ENCODE data around the gene TMEM63C. TPM values are rescaled to one million over a fixed set of nuclear protein-coding genes. Genes with fewer than 3 reads are reported as not detected.

Gene TMEM63C
- total and polyA plus RNA-seq, 2 donors (not counting 3 experiments of a cell fraction or from before 2014, with no cell fraction given): not detected

DNA sequence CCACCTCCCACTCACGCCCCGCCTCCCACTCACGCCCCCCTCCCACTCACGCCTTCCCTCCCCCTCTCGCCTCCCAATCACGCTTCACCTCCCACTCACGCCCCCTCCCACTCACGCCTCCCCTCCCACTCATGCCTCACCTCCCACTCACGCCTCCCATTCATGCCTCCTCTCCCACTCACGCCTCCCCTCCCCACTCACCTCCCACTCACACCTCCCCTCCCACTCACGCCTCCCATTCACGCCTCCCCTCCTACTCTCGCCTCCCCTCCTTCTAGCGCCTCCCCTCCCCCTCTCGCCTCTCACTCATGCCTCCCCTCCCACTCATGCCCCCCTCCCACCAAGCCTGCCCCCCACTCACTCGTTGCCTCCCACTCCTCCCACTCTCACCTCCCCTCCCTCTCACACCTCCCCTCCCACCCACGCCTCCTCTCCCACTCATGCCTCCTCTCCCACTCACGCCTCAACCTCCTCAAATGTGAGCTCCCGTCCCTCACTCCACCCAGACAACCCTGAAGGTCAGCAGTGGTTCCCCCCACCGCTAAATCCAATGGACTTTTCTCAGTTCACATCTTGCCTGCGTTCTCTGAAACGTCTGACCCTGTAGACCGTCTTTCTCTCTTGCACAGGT lies 39.8 kb downstream of the TMEM63C start:
- H3K79me2 ChIP-seq (ENCODE audit: control insufficient read depth, insufficient read depth, low read length): no peaks in the 10 kb centered on the region
- POLR2A ChIA-PET: no interaction called here
- FAIRE-seq (no peak), DNase-seq (ENCODE audit: low read depth, low spot score) (no peak)
- CTCF ChIA-PET: no interaction called here
- peaks cover 0 to 2% of the 10 kb centered on the region in 2 experiments for H3K27me3 ChIP-seq (ENCODE audit: control insufficient read depth in 2 of 2, insufficient read depth in 2 of 2, low read length in 2 of 2)
- no peak overlapping the region for H3K4me2 ChIP-seq (ENCODE audit: insufficient read depth, low read length)
- no peaks in the 10 kb centered on the region for H3K4me1 ChIP-seq (ENCODE audit: control insufficient read depth, extremely low read depth, insufficient read depth, low read length)
- no peak overlapping the region for H2AFZ ChIP-seq (ENCODE audit: low read depth, low read length)
- H4K20me1 ChIP-seq (replicated peaks; ENCODE audit: control insufficient read depth, extremely low read depth, insufficient read depth, low read length): no peaks in the 10 kb centered on the region
- TF ChIP-seq, protein P1, sequence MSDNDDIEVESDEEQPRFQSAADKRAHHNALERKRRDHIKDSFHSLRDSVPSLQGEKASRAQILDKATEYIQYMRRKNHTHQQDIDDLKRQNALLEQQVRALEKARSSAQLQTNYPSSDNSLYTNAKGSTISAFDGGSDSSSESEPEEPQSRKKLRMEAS (IDR thresholded peaks at IDR 0.05; ENCODE audit: insufficient read depth, insufficient read length): no peak
- TF ChIP-seq POLR2A (IDR thresholded peaks at IDR 0.05; ENCODE audit: low read depth, low read length) (no peak), EZH2 (IDR thresholded peaks at IDR 0.05; ENCODE audit: borderline replicate concordance, low read depth, low read length, severe bottlenecking) (no peak), GATA2 (IDR thresholded peaks at IDR 0.05; ENCODE audit: insufficient read depth, insufficient read length, low read depth, low read length) (no peak), JUN (IDR thresholded peaks at IDR 0.05; ENCODE audit: borderline replicate concordance, insufficient read depth, insufficient read length, low read depth) (no peak), MYC (IDR thresholded peaks at IDR 0.05; ENCODE audit: low read depth, low read length) (no peak)
- no TSS peak for BruUV-seq (replicated peaks)
- H3K4me3 ChIP-seq (replicated peaks in 1 of 3; ENCODE audit: insufficient read depth in 1 of 3, low read depth in 1 of 3, low read length in 3 of 3): no peak overlapping the region
- no peak overlapping the region for H3K27ac ChIP-seq (ENCODE audit: insufficient read depth, low read depth, low read length)
- intact Hi-C loops (cut with micrococcal nuclease) (no loop called here), dilution Hi-C loops (cut with MboI; ENCODE audit: extremely low pct_ligation_motif_present, low sequenced_read_pairs) (no loop called here)
- H3K9me1 ChIP-seq (replicated peaks; ENCODE audit: control insufficient read depth, extremely low read depth, insufficient read depth, low read length): no peaks in the 10 kb centered on the region
- no peaks in the 10 kb centered on the region for H3K36me3 ChIP-seq (ENCODE audit: control insufficient read depth in 2 of 2, extremely low read depth in 1 of 2, insufficient read depth in 2 of 2, low read length in 2 of 2)
- no peak overlapping the region for H3K9ac ChIP-seq (replicated peaks; ENCODE audit: extremely low read depth, insufficient read depth, low read length)
- H3K9me3 ChIP-seq (replicated peaks; ENCODE audit: control insufficient read depth, insufficient read depth, low read length): no peaks in the 10 kb centered on the region

DNA sequence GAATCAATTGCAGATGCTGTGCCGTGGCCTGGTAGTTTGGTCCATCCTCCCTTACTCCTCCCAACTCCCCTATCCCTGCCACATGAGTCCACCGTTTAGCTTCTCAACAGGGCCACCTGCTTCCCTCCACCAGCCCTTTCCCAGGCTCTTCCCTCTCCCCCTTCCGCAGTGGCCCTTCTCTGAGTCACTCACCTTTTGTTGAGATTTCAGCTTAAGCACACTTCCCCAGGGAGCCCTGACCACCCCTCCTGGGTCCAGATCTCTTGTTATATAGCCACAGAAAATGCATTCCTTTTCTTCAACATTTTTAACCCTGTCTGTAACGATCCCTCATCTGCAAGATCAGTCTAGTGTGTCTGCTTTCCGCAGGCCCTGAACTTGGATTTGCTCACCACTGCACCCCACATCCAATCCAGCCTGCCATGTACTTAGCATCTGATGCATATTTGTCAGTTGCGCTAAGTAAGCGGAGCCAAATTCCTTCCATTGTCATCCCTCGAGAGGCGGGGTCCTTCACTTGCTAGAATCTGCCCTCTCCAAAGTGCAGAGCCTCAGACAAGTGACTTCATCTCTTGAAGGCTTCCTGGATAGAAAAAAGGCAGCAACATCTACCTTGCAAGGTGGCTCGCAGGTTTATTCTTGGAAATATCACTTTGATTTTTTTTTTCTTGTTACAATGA lies 41.1 kb downstream of the TMEM63C start:
- dilution Hi-C loops (cut with MboI; ENCODE audit: extremely low pct_ligation_motif_present, low sequenced_read_pairs): no loop called here
- Histone ChIP-seq H3K79me2 (ENCODE audit: control insufficient read depth, insufficient read depth, low read length) (no peaks in the 10 kb centered on the region), H3K4me1 (ENCODE audit: control insufficient read depth, extremely low read depth, insufficient read depth, low read length) (no peaks in the 10 kb centered on the region), H4K20me1 (replicated peaks; ENCODE audit: control insufficient read depth, extremely low read depth, insufficient read depth, low read length) (no peaks in the 10 kb centered on the region), H3K27me3 (ENCODE audit: control insufficient read depth in 2 of 2, insufficient read depth in 2 of 2, low read length in 2 of 2) (no peaks in the 10 kb centered on the region), H3K9ac (replicated peaks; ENCODE audit: extremely low read depth, insufficient read depth, low read length) (no peak overlapping the region), H3K9me1 (replicated peaks; ENCODE audit: control insufficient read depth, extremely low read depth, insufficient read depth, low read length) (no peaks in the 10 kb centered on the region), H2AFZ (ENCODE audit: low read depth, low read length) (no peak overlapping the region), H3K27ac (ENCODE audit: insufficient read depth, low read depth, low read length) (no peak overlapping the region), H3K9me3 (replicated peaks; ENCODE audit: control insufficient read depth, insufficient read depth, low read length) (no peaks in the 10 kb centered on the region), H3K4me3 (replicated peaks in 1 of 3; ENCODE audit: insufficient read depth in 1 of 3, low read depth in 1 of 3, low read length in 3 of 3) (no peak overlapping the region), H3K36me3 (ENCODE audit: control insufficient read depth in 2 of 2, extremely low read depth in 1 of 2, insufficient read depth in 2 of 2, low read length in 2 of 2) (no peaks in the 10 kb centered on the region), H3K4me2 (ENCODE audit: insufficient read depth, low read length) (no peak overlapping the region)
- ChIA-PET POLR2A (no interaction called here), CTCF (interaction anchor here (1.7 kb wide), 1 partner anchor 93 kb away, joined by 6 read pairs; no protein-coding TSS in a partner anchor)
- intact Hi-C loops (cut with micrococcal nuclease): no loop called here
- no peak for DNase-seq (ENCODE audit: low read depth, low spot score)
- no peak for FAIRE-seq
- BruUV-seq (replicated peaks): no TSS peak
- TF ChIP-seq JUN (IDR thresholded peaks at IDR 0.05; ENCODE audit: borderline replicate concordance, insufficient read depth, insufficient read length, low read depth) (no peak), MYC (IDR thresholded peaks at IDR 0.05; ENCODE audit: low read depth, low read length) (no peak), FOS (IDR thresholded peaks at IDR 0.05; ENCODE audit: borderline replicate concordance, insufficient read depth, low read length) (no peak), POLR2AphosphoS5 (IDR thresholded peaks at IDR 0.05; ENCODE audit: insufficient read depth, low read depth, low read length) (no peak), POLR2A (IDR thresholded peaks at IDR 0.05; ENCODE audit: low read depth, low read length) (no peak), EZH2 (IDR thresholded peaks at IDR 0.05; ENCODE audit: borderline replicate concordance, low read depth, low read length, severe bottlenecking) (no peak), GATA2 (IDR thresholded peaks at IDR 0.05; ENCODE audit: insufficient read depth, insufficient read length, low read depth, low read length) (no peak)
- TF ChIP-seq, protein P1 (IDR thresholded peaks at IDR 0.05; ENCODE audit: insufficient read depth, insufficient read length): no peak
- TF ChIP-seq, protein P2, sequence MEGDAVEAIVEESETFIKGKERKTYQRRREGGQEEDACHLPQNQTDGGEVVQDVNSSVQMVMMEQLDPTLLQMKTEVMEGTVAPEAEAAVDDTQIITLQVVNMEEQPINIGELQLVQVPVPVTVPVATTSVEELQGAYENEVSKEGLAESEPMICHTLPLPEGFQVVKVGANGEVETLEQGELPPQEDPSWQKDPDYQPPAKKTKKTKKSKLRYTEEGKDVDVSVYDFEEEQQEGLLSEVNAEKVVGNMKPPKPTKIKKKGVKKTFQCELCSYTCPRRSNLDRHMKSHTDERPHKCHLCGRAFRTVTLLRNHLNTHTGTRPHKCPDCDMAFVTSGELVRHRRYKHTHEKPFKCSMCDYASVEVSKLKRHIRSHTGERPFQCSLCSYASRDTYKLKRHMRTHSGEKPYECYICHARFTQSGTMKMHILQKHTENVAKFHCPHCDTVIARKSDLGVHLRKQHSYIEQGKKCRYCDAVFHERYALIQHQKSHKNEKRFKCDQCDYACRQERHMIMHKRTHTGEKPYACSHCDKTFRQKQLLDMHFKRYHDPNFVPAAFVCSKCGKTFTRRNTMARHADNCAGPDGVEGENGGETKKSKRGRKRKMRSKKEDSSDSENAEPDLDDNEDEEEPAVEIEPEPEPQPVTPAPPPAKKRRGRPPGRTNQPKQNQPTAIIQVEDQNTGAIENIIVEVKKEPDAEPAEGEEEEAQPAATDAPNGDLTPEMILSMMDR (IDR thresholded peaks at IDR 0.05; ENCODE audit: extremely low read depth in 1 of 2, insufficient read depth in 1 of 2, low read depth in 1 of 2, low read length in 2 of 2): no peak
